HG02943 (cell line): ENCODE data around the gene PRKAR1B.
"Not testable (repeated sequence)": the region's sequence is repeated elsewhere in the genome, so short reads cannot be mapped to it uniquely, and the experiment has no call there.

Experiments
- ATAC-seq: cut with Tn5 transposase; IDR thresholded peaks from one replicate; pipeline ENCODE4 v1.9.1; 2021; ENCODE audit warnings: mild to moderate bottlenecking, low read depth, moderate library complexity; ENCODE audit not compliant: unreplicated experiment

PRKAR1B gene

GRCh38 chr7:630539-630938, 96.5 kb downstream of the PRKAR1B start:
- ATAC-seq, result no peak

GRCh38 chr7:630111-630511, 97.0 kb downstream of the PRKAR1B start:
- no peak for ATAC-seq

- no peak for ATAC-seq
These were observed 98.3 kb downstream of the PRKAR1B start for GRCh38 chr7:628826-629225.

- no peak for ATAC-seq
These were observed 98.7 kb downstream of the PRKAR1B start for GRCh38 chr7:628402-628763.

GRCh38 chr7:627661-628401, 99.2 kb downstream of the PRKAR1B start:
- ATAC-seq, result no peak

- no peak for ATAC-seq
These were observed 101.6 kb downstream of the PRKAR1B start for GRCh38 chr7:625376-625971.

- no peak for ATAC-seq
These were observed 103.6 kb downstream of the PRKAR1B start for GRCh38 chr7:623464-623863.

GRCh38 chr7:621572-622285, 105.4 kb downstream of the PRKAR1B start:
- no peak for ATAC-seq

GRCh38 chr7:620885-621284, 106.2 kb downstream of the PRKAR1B start:
- ATAC-seq, result no peak

GRCh38 chr7:620056-620455, 107.0 kb downstream of the PRKAR1B start:
- ATAC-seq, result no peak

GRCh38 chr7:619368-619840, 107.7 kb downstream of the PRKAR1B start:
- no peak for ATAC-seq

- ATAC-seq, result no peak
These were observed 108.3 kb downstream of the PRKAR1B start for GRCh38 chr7:618539-619367.

- no peak for ATAC-seq
These were observed 109.2 kb downstream of the PRKAR1B start for GRCh38 chr7:617614-618538.

- ATAC-seq, result no peak
These were observed 113.5 kb downstream of the PRKAR1B start for GRCh38 chr7:613442-614140.

GRCh38 chr7:611837-612236, 115.2 kb downstream of the PRKAR1B start:
- ATAC-seq, result not testable (repeated sequence)

- ATAC-seq, result no peak
These were observed 115.7 kb downstream of the PRKAR1B start for GRCh38 chr7:611281-611810.

- no peak for ATAC-seq
These were observed 116.4 kb downstream of the PRKAR1B start for GRCh38 chr7:610531-611280.

- no peak for ATAC-seq
These were observed 116.9 kb downstream of the PRKAR1B start for GRCh38 chr7:610141-610530.
